Neuronal stem cell (in vitro differentiated cells): ENCODE measurements around the gene ARMC7.
A peak's percentile ranks its signal among the peaks of the same experiment; 100 is the strongest.
"Not testable (repeated sequence)": the region's sequence is repeated elsewhere in the genome, so short reads cannot be mapped to it uniquely, and the experiment has no call there.

Experiments
- DNase-seq: peaks from one replicate; pipeline ENCODE4 v3.0.0-alpha.2; 2013; ENCODE audit warnings: low spot score
- H2AFZ ChIP-seq: one replicate; pipeline ENCODE4 v1.6.1; 2013; ENCODE audit warnings: mild to moderate bottlenecking, low read length, inconsistent platforms
- H2AK5ac ChIP-seq: 2 replicates; pipeline ENCODE4 v1.6.1; 2013; ENCODE audit warnings: low read depth, mild to moderate bottlenecking, inconsistent platforms, low read length, moderate library complexity, mixed read lengths
- H2BK120ac ChIP-seq: 2 replicates; pipeline ENCODE4 v1.6.1; 2013; ENCODE audit warnings: low read depth, mild to moderate bottlenecking, inconsistent platforms, low read length, moderate library complexity, mixed read lengths
- H2BK12ac ChIP-seq: one replicate; pipeline ENCODE4 v1.6.1; 2013; ENCODE audit warnings: low read length, inconsistent platforms
- H2BK15ac ChIP-seq: 2 replicates; pipeline ENCODE4 v1.6.1; 2013; ENCODE audit warnings: mild to moderate bottlenecking, low read length, inconsistent platforms, mixed read lengths
- H2BK5ac ChIP-seq: one replicate; pipeline ENCODE4 v1.6.1; 2013; ENCODE audit warnings: inconsistent platforms, mild to moderate bottlenecking, low read length, moderate library complexity
- H3K14ac ChIP-seq: one replicate; pipeline ENCODE4 v1.6.1; 2013; ENCODE audit warnings: low read length, inconsistent platforms
- H3K18ac ChIP-seq: 2 replicates; pipeline ENCODE4 v1.6.1; 2013; ENCODE audit warnings: low read length, inconsistent platforms
- H3K23ac ChIP-seq: 2 replicates; pipeline ENCODE4 v1.6.1; 2013; ENCODE audit warnings: low read depth, mild to moderate bottlenecking, mixed read lengths, low read length, inconsistent platforms; ENCODE audit not compliant: poor library complexity
- H3K27ac ChIP-seq: replicated peaks from 3 replicates; pipeline ENCODE4 v1.5.1; 2013; ENCODE audit warnings: low read length, inconsistent platforms
- H3K27me3 ChIP-seq, 3 experiments: 2 replicates each; pipeline ENCODE4 v1.6.1; 2013; ENCODE audit warnings: low read length in 3 of 3, mild to moderate bottlenecking in 2 of 3, inconsistent platforms in 1 of 3, low read depth in 1 of 3, mixed read lengths in 1 of 3, moderate library complexity in 1 of 3; ENCODE audit not compliant: control insufficient read depth in 3 of 3, insufficient read depth in 3 of 3
- H3K36me3 ChIP-seq, 2 donors: replicated peaks in 1 of 2; 2 replicates each; pipeline ENCODE4 v1.6.1; 2013; ENCODE audit warnings: low read length in 2 of 2; ENCODE audit not compliant: control insufficient read depth in 2 of 2, insufficient read depth in 2 of 2
- H3K4ac ChIP-seq: 2 replicates; pipeline ENCODE4 v1.6.1; 2013; ENCODE audit warnings: inconsistent platforms, mild to moderate bottlenecking, low read length, moderate library complexity
- H3K4me1 ChIP-seq, 2 donors: 1 replicate in 1 of 2; 2 replicates in 1 of 2; pipeline ENCODE4 v1.6.1; 2013; ENCODE audit warnings: low read length in 2 of 2, low read depth in 1 of 2; ENCODE audit not compliant: control insufficient read depth in 2 of 2, insufficient read depth in 1 of 2
- H3K4me2 ChIP-seq: one replicate; pipeline ENCODE4 v1.6.1; 2013; ENCODE audit warnings: mild to moderate bottlenecking, low read length, inconsistent platforms; ENCODE audit not compliant: insufficient read depth, poor library complexity, severe bottlenecking
- H3K4me3 ChIP-seq, 2 donors: 2 replicates each; pipeline ENCODE4 v1.5.1; 2013; ENCODE audit warnings: low read length in 2 of 2, mild to moderate bottlenecking in 2 of 2, inconsistent platforms in 1 of 2, moderate library complexity in 1 of 2
- H3K79me1 ChIP-seq: one replicate; pipeline ENCODE4 v1.6.1; 2013; ENCODE audit warnings: low read depth, mild to moderate bottlenecking, inconsistent platforms, low read length, moderate library complexity
- H3K9ac ChIP-seq: one replicate; pipeline ENCODE4 v1.6.1; 2013; ENCODE audit warnings: mild to moderate bottlenecking, low read depth, low read length, inconsistent platforms; ENCODE audit not compliant: poor library complexity
- H3K9me3 ChIP-seq, 2 donors: replicated peaks in 1 of 2; 2 replicates each; pipeline versions ENCODE3 to v1.6.1; 2013; ENCODE audit warnings: low read length in 2 of 2, mild to moderate bottlenecking in 2 of 2, inconsistent platforms in 1 of 2, low read depth in 1 of 2, mixed read lengths in 1 of 2, moderate library complexity in 1 of 2; ENCODE audit not compliant: control insufficient read depth in 2 of 2, insufficient read depth in 1 of 2
- H4K8ac ChIP-seq: one replicate; pipeline ENCODE4 v1.6.1; 2013; ENCODE audit warnings: low read depth, mild to moderate bottlenecking, inconsistent platforms, low read length, moderate library complexity
- H4K91ac ChIP-seq: one replicate; pipeline ENCODE4 v1.6.1; 2013; ENCODE audit warnings: low read length, low read depth, mild to moderate bottlenecking, inconsistent platforms; ENCODE audit not compliant: poor library complexity
- WGBS, 2 donors: extraction: QIAGEN DNeasy Blood & Tissue Kit; methylation state at CpG; one replicate each; pipeline ENCODE4 v1.1.7; 2013; ENCODE audit warnings: missing lambda C conversion rate in 2 of 2, mixed read lengths in 1 of 2; ENCODE audit not compliant: insufficient read length in 2 of 2, insufficient replicate concordance in 1 of 2; ENCODE audit errors: extremely low coverage in 2 of 2; 5-methylcytosine and 5-hydroxymethylcytosine counted together

The ARMC7 gene

DNA sequence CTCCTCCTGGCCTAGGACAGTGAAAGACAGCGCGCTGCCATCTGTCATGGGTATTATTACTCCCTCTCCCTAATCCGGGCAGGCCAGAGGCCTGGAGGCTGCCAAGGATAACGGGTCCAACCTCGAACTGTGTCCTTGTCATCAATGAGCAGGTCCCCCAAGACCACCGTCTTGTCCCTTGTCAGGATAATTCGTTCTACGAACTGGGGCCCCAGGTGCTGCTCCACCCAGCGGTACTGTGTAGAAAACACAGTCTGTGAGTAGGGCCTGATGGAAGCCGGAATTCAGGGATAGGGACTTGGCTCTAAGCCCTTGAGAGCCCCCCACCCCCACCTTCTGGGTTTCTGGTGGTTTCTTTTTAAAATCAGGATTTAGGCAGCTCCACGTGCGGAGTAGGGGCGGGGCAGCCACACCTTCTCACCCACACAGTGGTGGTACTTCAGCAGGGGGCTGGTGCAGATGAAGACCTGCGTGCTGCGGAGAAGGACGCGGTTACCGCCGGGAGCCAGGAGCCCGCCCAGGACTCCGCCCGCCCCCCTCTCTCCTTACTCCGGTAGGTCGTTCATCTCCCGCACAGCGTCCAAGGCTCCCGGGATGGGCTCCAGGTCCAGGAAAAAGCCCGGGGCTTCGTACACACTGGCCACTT is 21.0 kb downstream of the ARMC7 start:
- Histone ChIP-seq H2AFZ (peak overlapping the region; percentile 95), H3K9me3 (no peaks in the 10 kb centered on the region), H3K9ac (peak overlapping the region; percentile 85), H3K23ac (peak overlapping the region; percentile 96), H3K36me3 (peaks cover 27 to 39% of the 10 kb centered on the region in 2 donors), H3K14ac (peak overlapping the region; percentile 47), H2BK5ac (peak overlapping the region; percentile 24), H2BK12ac (no peak overlapping the region), H2BK120ac (peak overlapping the region; percentile 43), H3K4me1 (peaks cover 4 to 7% of the 10 kb centered on the region in 2 donors), H3K4me2 (peak overlapping the region; percentile 88), H3K18ac (peak overlapping the region; percentile 98), H3K27me3 (no peaks in the 10 kb centered on the region), H3K4ac (peak overlapping the region; percentile 19), H4K8ac (no peak overlapping the region), H3K79me1 (peaks cover 7% of the 10 kb centered on the region), H2BK15ac (peak overlapping the region; percentile 44), H3K4me3 (peak overlapping the region; percentile 81 to 97), H2AK5ac (peak overlapping the region; percentile 87), H4K91ac (no peak overlapping the region), H3K27ac (peak overlapping the region; percentile 96)
- WGBS, 2 donors = no CpG with 5 or more reads among the region's 29 CpGs
- DNase-seq = no peak

DNA sequence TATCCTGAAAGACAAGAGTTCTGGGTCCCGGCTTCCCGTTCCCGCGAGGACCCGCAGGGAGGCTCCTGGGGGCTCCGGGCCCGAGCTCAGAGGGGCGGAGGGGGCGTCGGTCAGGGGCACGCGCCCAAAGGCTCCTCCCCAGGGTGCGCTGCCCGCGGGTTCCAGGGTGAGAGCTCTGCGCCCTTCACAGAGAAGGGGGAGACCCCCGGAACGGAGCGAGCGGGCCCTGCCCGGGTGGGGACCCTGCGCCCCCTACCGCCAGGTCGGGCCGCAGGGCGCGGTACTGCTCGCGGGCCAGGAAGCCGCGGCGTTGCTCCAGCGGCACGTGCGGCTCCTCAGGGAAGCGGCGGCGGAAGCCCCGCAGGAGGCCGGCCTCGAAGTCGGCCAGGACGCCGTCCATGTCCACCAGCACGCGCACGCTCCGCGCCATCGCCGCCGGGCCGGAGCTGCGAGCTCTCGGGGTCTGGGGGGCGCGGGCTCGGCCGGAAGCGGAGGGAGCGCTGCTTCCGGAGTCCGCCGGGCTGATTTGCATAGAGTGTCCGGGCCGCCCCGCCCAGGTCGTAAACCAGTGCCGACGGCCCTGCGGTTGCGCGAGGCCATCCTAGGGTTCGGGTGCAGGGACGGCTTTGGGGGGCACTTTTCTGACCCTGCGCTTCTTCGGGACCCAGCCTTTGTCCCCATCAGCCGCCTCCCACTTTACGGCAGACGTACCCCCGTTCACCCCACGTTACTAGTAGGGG is 21.7 kb downstream of the ARMC7 start, which contains the start of gene NT5C:
TSS of gene NT5C (minus strand) at position 465 of the 740 bp plus-strand sequence. CDS start at position 430, 35 bp downstream.
- Histone ChIP-seq H3K36me3 (peaks cover 30 to 46% of the 10 kb centered on the region in 2 donors), H3K14ac (peak within 1 kb of the TSS; percentile 47), H3K23ac (peak within 1 kb of the TSS; percentile 96), H2AK5ac (peak within 1 kb of the TSS; percentile 87), H2BK12ac (no peak within 1 kb of the TSS), H3K18ac (peak within 1 kb of the TSS; percentile 98), H2BK15ac (peak within 1 kb of the TSS; percentile 44), H3K9ac (peak within 1 kb of the TSS; percentile 85), H2AFZ (peak within 1 kb of the TSS; percentile 95), H2BK5ac (peak within 1 kb of the TSS; percentile 24), H3K27ac (peak within 1 kb of the TSS; percentile 96), H4K8ac (peak within 1 kb of the TSS; percentile 43), H3K4me2 (peak within 1 kb of the TSS; percentile 88), H3K9me3 (no peaks in the 10 kb centered on the region), H3K79me1 (peaks cover 7% of the 10 kb centered on the region), H3K4ac (peak within 1 kb of the TSS; percentile 19), H3K4me1 (peaks cover 4 to 7% of the 10 kb centered on the region in 2 donors), H3K27me3 (no peaks in the 10 kb centered on the region), H4K91ac (no peak within 1 kb of the TSS), H3K4me3 (peak within 1 kb of the TSS; percentile 81 to 97), H2BK120ac (peak within 1 kb of the TSS; percentile 43)
- peak; percentile 82 for DNase-seq
- WGBS, 2 donors = no CpG with 5 or more reads among the region's 82 CpGs

DNA sequence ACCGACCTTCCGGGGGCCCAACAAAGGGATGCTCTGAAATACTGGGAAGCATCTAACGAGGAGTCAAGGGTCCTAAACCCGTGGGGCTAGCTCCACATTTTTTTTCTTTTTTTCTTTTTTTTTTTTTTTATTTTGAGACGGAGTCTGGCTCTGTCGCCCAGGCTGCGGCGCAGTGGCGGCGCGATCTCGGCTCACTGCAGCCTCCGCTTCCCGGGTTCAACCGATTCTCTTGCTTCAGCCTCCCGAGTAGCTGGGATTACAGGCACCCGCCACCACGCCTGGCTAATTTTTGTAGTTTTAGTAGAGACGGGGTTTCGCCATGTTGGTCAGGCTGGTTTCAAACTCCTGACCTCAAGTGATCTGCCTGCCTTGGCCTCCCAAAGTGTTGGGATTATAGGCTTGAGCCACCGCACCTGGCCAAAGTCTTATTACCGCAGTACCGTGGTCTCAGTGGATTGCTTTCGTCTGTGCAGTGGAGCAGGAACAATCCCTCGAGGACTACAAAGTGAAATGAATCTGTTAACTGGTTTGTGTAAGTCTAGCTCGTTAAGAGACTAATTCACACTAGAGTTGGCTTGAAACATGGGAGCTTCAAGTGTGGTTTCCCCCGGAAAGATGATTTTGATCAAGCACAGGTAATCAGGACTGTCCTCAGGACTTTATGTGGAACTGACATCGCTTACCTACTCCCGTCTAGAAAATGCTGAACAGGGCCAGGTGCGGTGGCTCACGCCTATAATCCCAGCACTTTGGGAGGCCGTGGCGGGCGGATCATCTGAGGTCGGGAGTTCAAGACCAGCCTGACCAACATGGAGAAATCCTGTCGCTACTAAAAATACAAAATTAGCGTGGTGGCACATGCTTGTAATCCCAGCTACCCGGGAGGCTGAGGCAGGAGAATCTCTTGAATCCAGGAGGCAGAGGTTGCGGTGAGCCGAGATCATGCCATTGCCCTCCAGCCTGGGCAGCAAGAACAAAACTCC is 22.5 kb downstream of the ARMC7 start:
- peak overlapping the region; percentile 24 for H2BK5ac ChIP-seq
- peak overlapping the region; percentile 88 for H3K4me2 ChIP-seq
- not testable (repeated sequence) for H4K8ac ChIP-seq, H2BK12ac ChIP-seq, H3K9me3 ChIP-seq, H3K79me1 ChIP-seq, H3K4me1 ChIP-seq, H3K14ac ChIP-seq, H3K4ac ChIP-seq, H2BK15ac ChIP-seq, H3K27me3 ChIP-seq, H2BK120ac ChIP-seq, H4K91ac ChIP-seq, DNase-seq
- peak overlapping the region; percentile 95 for H2AFZ ChIP-seq
- H3K4me3 ChIP-seq = peak overlapping the region; percentile 81 to 97
- peak overlapping the region; percentile 98 for H3K18ac ChIP-seq
- H3K36me3 ChIP-seq = peaks cover 32 to 55% of the 10 kb centered on the region in 2 donors
- peak overlapping the region; percentile 56 for H2AK5ac ChIP-seq
- peak overlapping the region; percentile 96 for H3K23ac ChIP-seq
- WGBS, 2 donors = no CpG with 5 or more reads among the region's 40 CpGs
- peak overlapping the region; percentile 68 for H3K9ac ChIP-seq
- peak overlapping the region; percentile 96 for H3K27ac ChIP-seq
